A673 (cell line): Measurements from ENCODE around the gene RIT2.

Source experiments
- EZH2 ChIP-seq: fragments of 200-600 bp; sonication (generic); IDR thresholded peaks from 2 replicates; pipeline ENCODE4 v1.6.1; 2017; ENCODE audit warnings: borderline replicate concordance, low read depth, mild to moderate bottlenecking, mixed read lengths, antibody characterized with exemption, low read length; ENCODE audit not compliant: poor library complexity, severe bottlenecking
- TF ChIP-seq, protein P1 (sequence below): fragments of 300-800, 200-600 bp; sonication (generic); conservative IDR thresholded peaks from 2 replicates; pipeline ENCODE4 v1.5.1; 2017; ENCODE audit warnings: low read depth, mild to moderate bottlenecking, antibody characterized with exemption, low read length, moderate library complexity, mixed read lengths

DNA sequence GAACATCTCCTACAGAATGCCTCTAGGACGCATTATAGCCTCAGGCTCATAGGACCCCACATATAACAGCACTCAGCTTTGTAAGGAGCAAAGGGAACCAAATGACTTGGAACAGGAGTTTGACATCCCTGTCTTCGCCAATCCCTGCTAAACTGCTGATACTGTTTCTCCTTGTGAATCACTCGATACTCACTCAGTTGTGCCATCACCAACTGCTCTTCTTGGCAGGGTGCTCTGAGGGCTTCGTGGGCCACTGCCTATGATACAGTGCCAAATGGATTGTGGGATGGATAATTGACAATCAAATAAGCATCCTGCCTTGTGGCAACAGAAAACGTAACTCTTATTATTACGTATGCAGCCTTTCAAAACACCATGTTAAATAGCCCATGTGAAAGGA lies 396.3 kb downstream of the RIT2 start:
- TF ChIP-seq, protein P1, sequence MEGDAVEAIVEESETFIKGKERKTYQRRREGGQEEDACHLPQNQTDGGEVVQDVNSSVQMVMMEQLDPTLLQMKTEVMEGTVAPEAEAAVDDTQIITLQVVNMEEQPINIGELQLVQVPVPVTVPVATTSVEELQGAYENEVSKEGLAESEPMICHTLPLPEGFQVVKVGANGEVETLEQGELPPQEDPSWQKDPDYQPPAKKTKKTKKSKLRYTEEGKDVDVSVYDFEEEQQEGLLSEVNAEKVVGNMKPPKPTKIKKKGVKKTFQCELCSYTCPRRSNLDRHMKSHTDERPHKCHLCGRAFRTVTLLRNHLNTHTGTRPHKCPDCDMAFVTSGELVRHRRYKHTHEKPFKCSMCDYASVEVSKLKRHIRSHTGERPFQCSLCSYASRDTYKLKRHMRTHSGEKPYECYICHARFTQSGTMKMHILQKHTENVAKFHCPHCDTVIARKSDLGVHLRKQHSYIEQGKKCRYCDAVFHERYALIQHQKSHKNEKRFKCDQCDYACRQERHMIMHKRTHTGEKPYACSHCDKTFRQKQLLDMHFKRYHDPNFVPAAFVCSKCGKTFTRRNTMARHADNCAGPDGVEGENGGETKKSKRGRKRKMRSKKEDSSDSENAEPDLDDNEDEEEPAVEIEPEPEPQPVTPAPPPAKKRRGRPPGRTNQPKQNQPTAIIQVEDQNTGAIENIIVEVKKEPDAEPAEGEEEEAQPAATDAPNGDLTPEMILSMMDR = no peak
- TF ChIP-seq EZH2 = no peak
